MCF 10A (cell line): ENCODE data around the gene ITGA3. TPM values are rescaled to one million over a fixed set of nuclear protein-coding genes. Genes with fewer than 3 reads are reported as not detected.

Experiments used
- BruUV-seq: library from RNA; stranded (reverse); fragments of 400-500 nt; replicated peaks from 2 replicates; lab custom pipeline; 2021; lab: Mats Ljungman, UMichigan
- CTCF ChIA-PET: fragments of 300-600 bp; sonication (Branson Sonifier 250); formaldehyde crosslinking; extraction: SDS; loops from one replicate; lab custom pipeline; 2021; ENCODE audit warnings: antibody characterized with exemption, inconsistent platforms; lab: Yijun Ruan, JAX
- POLR2A ChIA-PET: fragments of 300-600, 350-650 bp; sonication (Branson Sonifier 250); formaldehyde crosslinking; extraction: SDS; loops from one replicate; lab custom pipeline; 2020; ENCODE audit warnings: antibody characterized with exemption, inconsistent platforms; lab: Yijun Ruan, JAX
- DNase-seq: peaks from one replicate; pipeline ENCODE4 v3.0.0-alpha.2; 2018; ENCODE audit not compliant: unreplicated experiment
- H3K27ac Mint-ChIP-seq: one replicate; pipeline ENCODE4 v1.8.0; 2022; ENCODE audit warnings: mild to moderate bottlenecking, low read depth, mixed read lengths; ENCODE audit not compliant: unreplicated experiment
- H3K27me3 Mint-ChIP-seq: one replicate; pipeline ENCODE4 v1.8.0; 2022; ENCODE audit warnings: mixed read lengths; ENCODE audit not compliant: insufficient read depth, unreplicated experiment
- H3K36me3 Mint-ChIP-seq: one replicate; pipeline ENCODE4 v1.8.0; 2022; ENCODE audit warnings: mild to moderate bottlenecking, moderate library complexity, mixed read lengths; ENCODE audit not compliant: insufficient read depth, unreplicated experiment
- H3K4me1 Mint-ChIP-seq: one replicate; pipeline ENCODE4 v1.8.0; 2022; ENCODE audit warnings: mixed read lengths; ENCODE audit not compliant: insufficient read depth, unreplicated experiment
- H3K4me3 Mint-ChIP-seq: one replicate; pipeline ENCODE4 v1.8.0; 2022; ENCODE audit warnings: mild to moderate bottlenecking, moderate library complexity, mixed read lengths; ENCODE audit not compliant: unreplicated experiment
- H3K9me3 Mint-ChIP-seq: one replicate; pipeline ENCODE4 v1.8.0; 2022; ENCODE audit warnings: mixed read lengths; ENCODE audit not compliant: unreplicated experiment
- intact Hi-C: fragments of 100-400 bp; cut with micrococcal nuclease; formaldehyde crosslinking; loops from 2 replicates; pipeline ENCODE4 v1.14.1; 2022
- total RNA-seq: library from RNA; stranded (reverse); gene quantifications from 2 replicates; pipeline ENCODE4 v1.2.3, GENCODE V29; 2022
- TF ChIP-seq, protein P1 (sequence below): fragments of 200-600 bp; IDR thresholded peaks from one replicate; pipeline ENCODE4 v1.8.0; 2022; ENCODE audit warnings: antibody characterized with exemption, mild to moderate bottlenecking; ENCODE audit not compliant: unreplicated experiment

The ITGA3 gene
- total RNA-seq, 1 experiment from 2014 or later: 588 TPM

DNA sequence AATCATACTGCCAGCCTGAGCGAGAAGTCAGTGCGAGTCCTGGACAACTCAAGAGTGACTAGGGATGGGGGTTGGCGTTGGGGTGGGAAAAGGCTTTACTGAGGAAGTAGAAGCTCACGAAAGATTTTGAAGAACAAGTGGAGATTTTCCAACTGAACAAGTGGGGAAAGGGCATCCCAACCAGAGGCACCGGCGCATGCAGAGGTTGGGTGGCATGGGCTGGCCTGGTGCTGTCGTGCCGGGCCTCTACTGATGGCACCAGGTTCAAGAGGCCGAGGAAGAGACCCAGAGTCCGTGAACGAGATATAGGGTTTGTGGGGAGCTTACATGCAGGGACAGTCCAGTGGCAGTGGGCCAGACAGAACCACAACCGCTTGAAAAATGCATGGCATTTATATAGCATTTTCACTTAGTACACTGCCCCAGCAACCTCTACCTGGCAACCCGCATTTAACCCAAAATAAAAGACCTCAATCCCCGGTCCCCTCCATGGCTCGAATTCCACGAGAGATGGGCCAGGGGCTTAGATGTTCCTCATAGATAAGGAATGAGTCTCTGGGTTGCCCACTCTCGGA, 7.7 kb upstream of the ITGA3 start:
- Mint-ChIP-seq H3K27ac (peak overlapping the region; percentile 88), H3K9me3 (no peaks in the 10 kb centered on the region), H3K4me1 (peaks cover 87% of the 10 kb centered on the region), H3K27me3 (no peaks in the 10 kb centered on the region), H3K36me3 (no peaks in the 10 kb centered on the region), H3K4me3 (no peak overlapping the region)
- no peak for DNase-seq
- BruUV-seq: no TSS peak
- POLR2A ChIA-PET: interaction anchor here (0.5 to 3.4 kb wide), 8 partner anchors 9 to 20 kb away, joined by 3 to 24 read pairs (median 3); partner anchors contain the start of gene ITGA3
- intact Hi-C loops: no loop called here
- TF ChIP-seq, protein P1, sequence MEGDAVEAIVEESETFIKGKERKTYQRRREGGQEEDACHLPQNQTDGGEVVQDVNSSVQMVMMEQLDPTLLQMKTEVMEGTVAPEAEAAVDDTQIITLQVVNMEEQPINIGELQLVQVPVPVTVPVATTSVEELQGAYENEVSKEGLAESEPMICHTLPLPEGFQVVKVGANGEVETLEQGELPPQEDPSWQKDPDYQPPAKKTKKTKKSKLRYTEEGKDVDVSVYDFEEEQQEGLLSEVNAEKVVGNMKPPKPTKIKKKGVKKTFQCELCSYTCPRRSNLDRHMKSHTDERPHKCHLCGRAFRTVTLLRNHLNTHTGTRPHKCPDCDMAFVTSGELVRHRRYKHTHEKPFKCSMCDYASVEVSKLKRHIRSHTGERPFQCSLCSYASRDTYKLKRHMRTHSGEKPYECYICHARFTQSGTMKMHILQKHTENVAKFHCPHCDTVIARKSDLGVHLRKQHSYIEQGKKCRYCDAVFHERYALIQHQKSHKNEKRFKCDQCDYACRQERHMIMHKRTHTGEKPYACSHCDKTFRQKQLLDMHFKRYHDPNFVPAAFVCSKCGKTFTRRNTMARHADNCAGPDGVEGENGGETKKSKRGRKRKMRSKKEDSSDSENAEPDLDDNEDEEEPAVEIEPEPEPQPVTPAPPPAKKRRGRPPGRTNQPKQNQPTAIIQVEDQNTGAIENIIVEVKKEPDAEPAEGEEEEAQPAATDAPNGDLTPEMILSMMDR: no peak
- CTCF ChIA-PET: interaction anchor here (0.8 to 1.4 kb wide), 3 partner anchors 13 to 39 kb away, joined by 3 to 6 read pairs (median 5); no protein-coding TSS in a partner anchor

DNA sequence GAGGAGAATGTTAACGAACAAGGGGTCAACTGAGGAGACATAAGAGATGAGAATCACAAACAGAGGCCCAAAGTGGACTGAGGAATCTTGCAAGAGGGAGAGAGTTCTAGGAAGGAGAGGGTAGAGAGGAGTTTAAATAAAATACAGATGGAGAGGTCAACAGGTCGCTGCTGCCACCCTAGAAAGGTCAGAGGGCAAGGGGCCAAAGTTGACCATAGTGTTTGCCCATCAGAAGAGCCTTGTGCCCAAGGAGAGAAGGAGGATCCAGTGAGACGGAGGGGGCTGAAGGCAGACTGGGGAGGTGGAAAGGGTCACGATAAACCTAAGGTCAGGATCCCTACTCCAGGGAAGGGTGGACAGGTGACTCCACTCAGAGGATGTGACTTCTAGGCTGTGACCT, 6.9 kb upstream of the ITGA3 start:
- POLR2A ChIA-PET: interaction anchor here (0.5 to 3.4 kb wide), 4 partner anchors 8 to 21 kb away, joined by 3 to 24 read pairs (median 20); partner anchors contain the start of gene ITGA3
- Mint-ChIP-seq H3K9me3 (no peaks in the 10 kb centered on the region), H3K4me3 (no peak overlapping the region), H3K4me1 (peaks cover 81% of the 10 kb centered on the region), H3K27me3 (no peaks in the 10 kb centered on the region), H3K27ac (peak overlapping the region; percentile 88), H3K36me3 (no peaks in the 10 kb centered on the region)
- CTCF ChIA-PET: interaction anchor here (1.4 kb wide), 1 partner anchor 21 kb away, joined by 3 read pairs; no protein-coding TSS in a partner anchor
- TF ChIP-seq, protein P1: no peak
- DNase-seq: no peak
- no TSS peak for BruUV-seq
- intact Hi-C loops: no loop called here

DNA sequence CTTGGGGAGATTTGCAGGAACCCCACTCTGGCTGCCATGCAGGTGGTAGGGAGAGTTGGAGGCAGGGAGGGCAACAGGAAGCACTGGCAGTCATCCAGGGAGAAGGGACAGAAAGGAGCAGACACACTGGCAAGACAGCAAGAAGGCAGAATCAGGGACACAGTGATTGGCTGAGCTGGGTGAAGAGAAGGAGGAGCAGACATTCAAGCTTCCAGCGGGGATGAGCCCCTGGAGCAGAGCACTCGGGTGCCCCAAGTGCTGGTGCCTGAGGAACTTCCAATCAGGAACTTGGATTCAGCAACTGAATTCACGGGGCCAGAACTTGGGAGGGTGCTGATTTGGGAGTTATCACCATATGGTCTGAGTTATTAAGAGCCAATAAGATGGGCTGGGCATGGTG, 6.3 kb upstream of the ITGA3 start:
- intact Hi-C loops: no loop called here
- peak overlapping the region; percentile 58 for H3K27ac Mint-ChIP-seq
- no TSS peak for BruUV-seq
- TF ChIP-seq, protein P1: no peak
- ChIA-PET POLR2A (interaction anchor here (0.9 to 2.7 kb wide), 3 partner anchors 11 to 22 kb away, joined by 3 to 18 read pairs (median 3); no protein-coding TSS in a partner anchor), CTCF (no interaction called here)
- DNase-seq: peak; percentile 60
- H3K36me3 Mint-ChIP-seq: no peaks in the 10 kb centered on the region
- H3K9me3 Mint-ChIP-seq: no peaks in the 10 kb centered on the region
- peaks cover 74% of the 10 kb centered on the region for H3K4me1 Mint-ChIP-seq
- H3K4me3 Mint-ChIP-seq: no peak overlapping the region
- H3K27me3 Mint-ChIP-seq: no peaks in the 10 kb centered on the region

DNA sequence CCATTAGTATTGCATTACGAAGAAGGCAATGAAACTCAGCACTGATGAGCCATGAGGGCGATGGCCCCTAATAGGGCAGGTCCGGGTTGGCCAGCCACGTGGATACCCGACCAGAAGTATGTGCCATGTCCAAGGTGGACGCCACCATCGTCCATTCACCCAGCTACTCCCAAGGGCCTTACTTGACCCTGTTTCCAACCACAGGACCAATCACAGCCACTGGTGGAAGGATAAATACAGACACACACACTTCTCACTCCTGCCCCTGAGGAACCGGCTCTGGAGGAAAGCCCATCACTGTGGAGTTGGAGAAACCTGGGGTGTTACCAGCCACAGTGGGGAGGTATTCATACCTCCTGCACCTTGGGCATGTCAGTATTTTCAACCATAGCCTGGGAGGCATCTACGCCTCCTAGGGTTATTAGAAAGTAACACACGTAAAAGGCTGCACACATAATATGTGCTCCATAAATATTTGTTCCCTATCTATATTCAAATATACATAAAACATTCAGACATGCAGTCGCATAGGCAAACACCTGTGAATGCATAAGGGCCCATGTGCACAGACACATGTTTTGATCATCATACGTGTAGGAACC, 5.4 kb upstream of the ITGA3 start:
- ChIA-PET POLR2A (interaction anchor here (0.9 to 1.0 kb wide), 2 partner anchors 14 to 22 kb away, joined by 3 read pairs; no protein-coding TSS in a partner anchor), CTCF (no interaction called here)
- Mint-ChIP-seq H3K36me3 (peaks cover 7% of the 10 kb centered on the region), H3K4me3 (no peak overlapping the region), H3K27ac (peak overlapping the region; percentile 86), H3K9me3 (no peaks in the 10 kb centered on the region), H3K27me3 (no peaks in the 10 kb centered on the region), H3K4me1 (peaks cover 72% of the 10 kb centered on the region)
- no TSS peak for BruUV-seq
- DNase-seq: no peak
- intact Hi-C loops: no loop called here
- TF ChIP-seq, protein P1: no peak
